ENCODE measurements around the gene KCNH3.

- TF ChIP-seq MAFK (IDR thresholded peaks at IDR 0.05; ENCODE audit: low read depth, low read length) = no peak
- no peak for TF ChIP-seq CTCF (conservative IDR thresholded peaks at IDR 0.05; ENCODE audit: low read depth, low read length)
- peak; percentile 10; the same call in 1 of the 2 replicates for TF ChIP-seq CEBPB (IDR thresholded peaks at IDR 0.05; ENCODE audit: low read depth, low read length)
These were observed 13.2 kb downstream of the KCNH3 start for GRCh38 chr12:49552014-49552413.
